NB4 (cell line): ENCODE measurements around the gene KLK15.

Experiments used
- DNase-seq: peaks from one replicate; pipeline ENCODE4 v3.0.0; 2010; ENCODE audit warnings: low read depth
- H3K4me3 ChIP-seq: one replicate; pipeline ENCODE4 v1.5.1; 2011; ENCODE audit warnings: mild to moderate bottlenecking, low read depth, low read length, moderate library complexity
- MYC ChIP-seq: IDR thresholded peaks from 2 replicates; pipeline ENCODE4 v1.6.1; 2011; ENCODE audit warnings: low read depth, low read length
- POLR2A ChIP-seq: IDR thresholded peaks from 2 replicates; pipeline ENCODE4 v1.6.1; 2011; ENCODE audit warnings: mild to moderate bottlenecking; ENCODE audit not compliant: insufficient read length; ENCODE audit errors: extremely low read depth
- TF ChIP-seq, protein P1 (sequence below): IDR thresholded peaks from one replicate; pipeline ENCODE4 v1.5.1; 2012; ENCODE audit warnings: low read depth, low read length
- TF ChIP-seq, protein P2 (sequence below): IDR thresholded peaks from 2 replicates; pipeline ENCODE4 v1.6.1; 2011; ENCODE audit warnings: low read depth, low read length

KLK15 gene

DNA sequence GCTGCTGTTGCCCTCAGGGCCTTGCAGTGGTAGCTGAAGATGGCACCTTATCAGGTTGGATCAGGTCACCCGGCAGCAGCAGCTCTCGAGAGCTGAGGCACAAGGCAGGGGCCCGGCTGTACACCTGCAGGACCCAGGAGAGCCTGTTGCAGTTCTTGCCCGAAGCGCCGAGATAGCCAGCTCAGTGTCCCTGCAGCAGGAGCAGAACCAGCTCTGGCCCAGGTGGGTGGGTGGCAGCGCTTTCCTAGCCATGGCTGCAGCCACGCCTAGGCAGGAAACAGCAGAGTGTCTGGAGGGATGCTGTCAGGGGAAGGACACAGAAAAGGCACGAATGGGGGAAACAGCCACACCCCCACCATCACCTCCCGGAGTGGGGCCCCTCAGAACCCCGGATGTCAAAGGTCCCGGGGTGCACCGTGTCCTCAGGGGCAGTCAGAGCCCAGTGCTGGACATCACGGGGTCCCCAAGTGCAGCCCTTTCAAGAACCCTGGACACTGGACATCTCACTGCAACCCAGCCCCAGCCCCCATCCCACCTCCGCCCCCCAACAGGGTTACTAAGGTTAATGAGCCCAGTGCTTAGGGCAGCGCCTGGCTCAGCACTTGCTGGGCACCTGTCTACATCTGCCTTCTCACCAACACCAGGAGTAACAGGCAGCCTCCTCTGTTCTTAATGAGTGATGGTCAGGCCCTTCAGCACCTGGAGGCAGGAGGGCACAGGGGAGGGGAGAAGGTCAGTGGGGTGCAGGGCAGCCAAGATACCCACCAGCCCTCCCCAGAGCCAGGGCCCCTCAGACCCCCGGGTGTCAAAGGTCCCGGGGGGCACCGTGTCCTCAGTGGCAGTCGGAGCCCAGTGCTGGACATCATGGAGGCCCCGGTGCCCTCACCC is 34.5 kb downstream of the KLK15 start:
- TF ChIP-seq POLR2A (no peak), MYC (no peak)
- TF ChIP-seq, protein P1, sequence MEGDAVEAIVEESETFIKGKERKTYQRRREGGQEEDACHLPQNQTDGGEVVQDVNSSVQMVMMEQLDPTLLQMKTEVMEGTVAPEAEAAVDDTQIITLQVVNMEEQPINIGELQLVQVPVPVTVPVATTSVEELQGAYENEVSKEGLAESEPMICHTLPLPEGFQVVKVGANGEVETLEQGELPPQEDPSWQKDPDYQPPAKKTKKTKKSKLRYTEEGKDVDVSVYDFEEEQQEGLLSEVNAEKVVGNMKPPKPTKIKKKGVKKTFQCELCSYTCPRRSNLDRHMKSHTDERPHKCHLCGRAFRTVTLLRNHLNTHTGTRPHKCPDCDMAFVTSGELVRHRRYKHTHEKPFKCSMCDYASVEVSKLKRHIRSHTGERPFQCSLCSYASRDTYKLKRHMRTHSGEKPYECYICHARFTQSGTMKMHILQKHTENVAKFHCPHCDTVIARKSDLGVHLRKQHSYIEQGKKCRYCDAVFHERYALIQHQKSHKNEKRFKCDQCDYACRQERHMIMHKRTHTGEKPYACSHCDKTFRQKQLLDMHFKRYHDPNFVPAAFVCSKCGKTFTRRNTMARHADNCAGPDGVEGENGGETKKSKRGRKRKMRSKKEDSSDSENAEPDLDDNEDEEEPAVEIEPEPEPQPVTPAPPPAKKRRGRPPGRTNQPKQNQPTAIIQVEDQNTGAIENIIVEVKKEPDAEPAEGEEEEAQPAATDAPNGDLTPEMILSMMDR = no peak
- TF ChIP-seq, protein P2, sequence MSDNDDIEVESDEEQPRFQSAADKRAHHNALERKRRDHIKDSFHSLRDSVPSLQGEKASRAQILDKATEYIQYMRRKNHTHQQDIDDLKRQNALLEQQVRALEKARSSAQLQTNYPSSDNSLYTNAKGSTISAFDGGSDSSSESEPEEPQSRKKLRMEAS = no peak
- DNase-seq = no peak
- H3K4me3 ChIP-seq = no peak overlapping the region

DNA sequence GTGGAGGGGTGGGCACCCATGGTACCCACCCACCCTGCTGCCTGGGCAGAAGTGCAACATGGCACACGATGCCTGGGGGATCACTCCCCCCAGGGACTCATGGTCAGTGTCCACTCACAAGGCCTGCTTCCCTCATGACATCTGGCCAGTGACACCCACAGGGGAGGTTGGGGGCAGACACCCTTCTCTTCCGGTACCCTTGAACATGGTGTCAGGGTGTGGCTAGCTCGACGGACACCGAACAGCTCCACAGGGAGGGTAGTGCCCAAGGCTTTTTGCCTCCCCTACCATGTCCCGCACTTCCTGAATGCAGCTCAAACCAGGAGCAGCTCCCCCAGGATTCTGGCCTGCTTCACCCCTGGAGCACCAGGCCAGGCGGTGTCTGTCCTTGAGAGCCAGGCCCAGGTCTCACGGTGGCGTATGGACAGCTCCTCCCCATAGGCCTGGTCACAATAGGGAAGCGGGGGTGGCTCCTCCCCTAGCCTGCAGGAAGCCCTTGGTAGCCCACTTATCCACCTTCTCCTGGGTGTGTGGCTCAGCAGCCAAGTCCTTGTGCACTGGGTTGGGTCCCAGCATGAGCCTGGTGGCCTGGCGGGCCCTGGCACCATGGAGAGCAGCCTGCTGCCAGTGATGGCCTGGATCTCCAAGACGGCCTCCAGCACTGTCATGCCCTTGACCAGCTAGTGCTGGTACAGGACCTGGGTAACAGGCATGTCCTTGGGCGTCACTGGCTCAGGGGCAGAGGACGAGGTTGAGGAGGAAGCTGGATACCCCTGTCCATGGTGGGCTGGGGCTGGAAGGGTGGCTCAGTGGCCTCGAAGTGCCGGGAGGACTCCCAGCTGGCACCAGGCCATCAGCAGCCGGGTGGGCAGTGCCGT is 35.4 kb downstream of the KLK15 start:
- DNase-seq = peak; percentile 46
- TF ChIP-seq POLR2A (no peak), MYC (no peak)
- TF ChIP-seq, protein P1 = no peak
- TF ChIP-seq, protein P2 = no peak
- H3K4me3 ChIP-seq = no peak overlapping the region

DNA sequence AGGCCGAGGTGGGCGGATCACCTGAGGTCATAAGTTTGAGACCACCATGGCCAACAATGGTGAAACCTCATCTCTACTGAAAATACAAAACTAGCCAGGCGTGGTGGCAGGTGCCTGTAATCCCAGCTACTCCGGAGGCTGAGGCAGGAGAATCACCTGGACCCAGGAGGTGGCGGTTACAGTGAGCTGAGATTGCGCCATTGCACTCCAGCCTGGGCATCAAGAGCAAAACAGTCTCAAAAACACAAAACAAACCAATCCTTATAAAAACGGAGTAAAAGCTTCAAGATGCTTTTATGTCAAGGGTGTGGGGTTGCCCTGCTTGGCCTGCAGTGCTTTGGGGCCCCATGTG is 36.0 kb downstream of the KLK15 start:
- no peak overlapping the region for H3K4me3 ChIP-seq
- TF ChIP-seq POLR2A (no peak), MYC (no peak)
- TF ChIP-seq, protein P1 = no peak
- TF ChIP-seq, protein P2 = no peak
- no peak for DNase-seq

DNA sequence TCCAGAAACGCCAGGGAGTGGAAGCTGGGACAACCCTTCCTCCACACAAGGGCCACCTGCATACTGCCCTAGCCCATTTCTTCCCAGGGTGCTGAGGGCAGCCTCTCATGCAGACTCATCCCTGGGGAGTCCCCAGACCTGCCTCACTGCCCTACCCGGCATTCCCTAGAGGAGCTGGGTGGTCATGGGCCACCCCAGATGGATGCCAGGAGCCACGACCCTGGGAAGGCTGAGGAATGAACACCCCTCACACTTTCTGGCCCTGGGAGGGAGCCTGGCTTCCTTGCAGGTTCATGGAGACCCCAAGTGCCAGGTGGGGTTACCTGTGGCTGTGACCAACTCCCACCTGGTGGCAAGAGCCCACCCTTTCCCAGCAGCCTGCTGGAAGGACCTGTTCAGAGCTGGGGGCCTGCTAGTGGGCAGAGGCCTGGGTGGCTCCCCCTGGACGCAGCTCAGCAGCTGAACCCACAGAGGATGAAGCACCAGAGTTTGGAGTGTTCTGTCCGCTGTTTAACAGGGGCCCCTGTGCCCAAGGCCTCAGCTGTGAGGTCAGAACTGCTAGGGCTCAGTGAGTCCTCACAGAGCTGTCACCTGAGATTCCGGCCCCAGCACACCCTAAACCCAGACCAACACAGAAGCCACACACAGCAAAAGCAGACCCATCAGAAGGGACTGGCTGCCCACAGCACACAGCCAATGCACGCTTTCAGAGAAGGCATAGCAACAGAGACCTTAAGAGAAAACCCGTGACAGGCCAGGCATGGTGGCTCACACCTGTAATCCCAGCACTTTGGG is 36.5 kb downstream of the KLK15 start:
- TF ChIP-seq, protein P2 = no peak
- TF ChIP-seq, protein P1 = no peak
- TF ChIP-seq POLR2A = peak; percentile 15
- no peak for TF ChIP-seq MYC
- no peak overlapping the region for H3K4me3 ChIP-seq
- no peak for DNase-seq

DNA sequence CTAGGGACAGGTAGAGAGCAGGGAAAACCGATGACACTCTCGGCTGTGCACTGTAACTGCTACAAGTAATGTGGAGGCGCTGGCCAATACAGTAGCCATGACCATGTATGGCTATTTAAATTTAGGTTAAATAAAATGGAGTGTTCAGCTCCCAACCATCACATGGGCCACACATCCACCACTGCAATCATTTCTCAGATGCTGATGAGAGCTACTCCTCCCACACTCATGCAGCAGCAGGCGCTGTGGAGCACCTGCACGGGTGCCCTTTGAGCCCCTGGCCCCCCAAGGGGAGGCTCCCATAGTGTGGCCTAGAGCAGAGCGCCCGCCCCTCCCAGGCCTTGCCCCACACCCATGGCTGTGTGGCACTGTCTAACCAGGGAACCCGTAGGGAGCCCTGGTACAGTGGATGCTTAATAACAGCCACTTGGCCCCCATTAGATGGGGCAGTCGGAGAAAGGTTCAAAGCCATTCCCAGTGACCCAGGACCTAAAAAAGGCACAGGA is 37.2 kb downstream of the KLK15 start:
- peak; percentile 49 for DNase-seq
- TF ChIP-seq MYC (no peak), POLR2A (no peak)
- TF ChIP-seq, protein P1 = no peak
- TF ChIP-seq, protein P2 = no peak
- H3K4me3 ChIP-seq = no peak overlapping the region
